Epithelial cell of esophagus (primary cell): Measurements from ENCODE around the gene TP53RK.

Experiments used
- DNase-seq: peaks from one replicate; pipeline ENCODE4 v3.0.0; 2010; ENCODE audit warnings: low read depth
- H3K4me3 ChIP-seq: 2 replicates; pipeline ENCODE4 v1.5.1; 2011; ENCODE audit warnings: mild to moderate bottlenecking, low read length, control low read depth
- TF ChIP-seq, protein P1 (sequence below): IDR thresholded peaks from 2 replicates; pipeline ENCODE4 v1.5.1; 2011; ENCODE audit warnings: low read depth, mild to moderate bottlenecking, low read length, control low read depth, inconsistent platforms; ENCODE audit not compliant: insufficient read depth; ENCODE audit errors: missing control alignments

TP53RK gene

GRCh38 chr20:46706242-46706641, 17.0 kb upstream of the TP53RK start:
- DNase-seq: no peak
- no peak overlapping the region for H3K4me3 ChIP-seq
- TF ChIP-seq, protein P1, sequence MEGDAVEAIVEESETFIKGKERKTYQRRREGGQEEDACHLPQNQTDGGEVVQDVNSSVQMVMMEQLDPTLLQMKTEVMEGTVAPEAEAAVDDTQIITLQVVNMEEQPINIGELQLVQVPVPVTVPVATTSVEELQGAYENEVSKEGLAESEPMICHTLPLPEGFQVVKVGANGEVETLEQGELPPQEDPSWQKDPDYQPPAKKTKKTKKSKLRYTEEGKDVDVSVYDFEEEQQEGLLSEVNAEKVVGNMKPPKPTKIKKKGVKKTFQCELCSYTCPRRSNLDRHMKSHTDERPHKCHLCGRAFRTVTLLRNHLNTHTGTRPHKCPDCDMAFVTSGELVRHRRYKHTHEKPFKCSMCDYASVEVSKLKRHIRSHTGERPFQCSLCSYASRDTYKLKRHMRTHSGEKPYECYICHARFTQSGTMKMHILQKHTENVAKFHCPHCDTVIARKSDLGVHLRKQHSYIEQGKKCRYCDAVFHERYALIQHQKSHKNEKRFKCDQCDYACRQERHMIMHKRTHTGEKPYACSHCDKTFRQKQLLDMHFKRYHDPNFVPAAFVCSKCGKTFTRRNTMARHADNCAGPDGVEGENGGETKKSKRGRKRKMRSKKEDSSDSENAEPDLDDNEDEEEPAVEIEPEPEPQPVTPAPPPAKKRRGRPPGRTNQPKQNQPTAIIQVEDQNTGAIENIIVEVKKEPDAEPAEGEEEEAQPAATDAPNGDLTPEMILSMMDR: no peak

DNA sequence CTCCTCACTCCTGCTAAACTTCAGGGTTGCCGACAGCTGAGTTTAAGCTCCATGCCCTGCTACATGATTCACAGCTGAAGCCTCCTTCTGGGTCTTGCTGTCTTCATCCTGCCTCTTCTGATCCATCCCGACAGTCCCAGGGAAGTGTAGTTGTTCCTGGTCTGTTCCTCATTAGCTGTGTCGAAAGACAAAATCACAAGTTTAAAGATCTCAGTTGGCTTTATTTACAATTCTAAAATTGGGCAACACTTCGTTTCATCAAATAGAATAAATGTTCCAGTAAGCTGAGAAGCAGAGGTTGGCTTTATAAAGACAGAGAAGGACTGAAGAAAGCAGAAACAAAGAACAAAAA, 16.1 kb upstream of the TP53RK start:
- DNase-seq: no peak
- TF ChIP-seq, protein P1: no peak
- H3K4me3 ChIP-seq: no peak overlapping the region

DNA sequence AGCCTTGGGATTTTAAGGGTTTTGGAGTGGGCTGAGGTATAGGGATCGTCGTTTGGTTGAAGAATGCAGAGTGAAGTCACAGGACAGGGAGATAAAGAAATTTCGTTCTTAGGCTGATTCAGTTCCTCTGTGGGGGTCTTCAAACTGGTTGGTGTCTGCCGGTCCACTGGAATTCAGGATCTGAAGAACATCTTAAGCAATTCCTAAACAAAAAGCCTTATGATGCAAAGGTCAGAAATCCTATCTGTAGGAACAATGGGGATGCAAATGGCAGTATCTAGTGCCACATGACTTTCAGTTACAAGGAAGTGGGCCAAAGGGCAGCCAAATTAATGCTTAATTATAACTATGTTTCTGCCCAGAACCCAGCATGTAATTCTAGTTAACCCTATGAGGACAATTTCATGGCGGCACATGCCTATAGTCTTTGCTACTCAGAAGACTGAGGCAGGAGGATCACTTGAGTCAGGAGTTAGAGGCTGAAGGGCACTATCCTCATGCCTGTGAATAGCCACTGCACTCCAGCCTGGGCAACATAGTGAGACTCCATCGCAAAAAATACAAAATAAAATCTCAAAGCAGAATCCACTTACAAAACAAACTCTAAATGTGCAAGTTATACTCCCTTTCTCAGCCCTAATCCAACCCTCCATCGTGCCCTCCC, 15.6 kb upstream of the TP53RK start:
- TF ChIP-seq, protein P1: no peak
- DNase-seq: no peak
- no peak overlapping the region for H3K4me3 ChIP-seq

DNA sequence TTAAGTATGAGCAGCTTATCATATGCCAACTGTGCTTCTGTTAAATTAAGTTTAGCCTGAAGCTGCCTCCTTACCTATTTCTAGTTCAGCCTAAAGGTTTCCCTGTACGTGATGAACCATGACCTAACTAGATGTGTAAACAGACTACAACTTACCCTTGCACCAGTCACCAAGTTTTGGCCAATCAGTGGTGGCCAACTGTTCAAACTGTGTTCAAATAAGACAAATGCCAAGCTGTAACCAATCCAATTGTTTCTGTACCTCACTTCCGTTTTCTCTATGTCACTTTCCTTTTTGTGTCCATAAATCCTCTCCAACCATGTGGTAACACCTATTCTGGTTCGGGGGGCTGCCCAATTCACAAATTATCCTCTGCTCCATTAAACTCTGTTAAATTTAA, 14.2 kb upstream of the TP53RK start:
- DNase-seq: no peak
- H3K4me3 ChIP-seq: no peak overlapping the region
- TF ChIP-seq, protein P1: no peak

DNA sequence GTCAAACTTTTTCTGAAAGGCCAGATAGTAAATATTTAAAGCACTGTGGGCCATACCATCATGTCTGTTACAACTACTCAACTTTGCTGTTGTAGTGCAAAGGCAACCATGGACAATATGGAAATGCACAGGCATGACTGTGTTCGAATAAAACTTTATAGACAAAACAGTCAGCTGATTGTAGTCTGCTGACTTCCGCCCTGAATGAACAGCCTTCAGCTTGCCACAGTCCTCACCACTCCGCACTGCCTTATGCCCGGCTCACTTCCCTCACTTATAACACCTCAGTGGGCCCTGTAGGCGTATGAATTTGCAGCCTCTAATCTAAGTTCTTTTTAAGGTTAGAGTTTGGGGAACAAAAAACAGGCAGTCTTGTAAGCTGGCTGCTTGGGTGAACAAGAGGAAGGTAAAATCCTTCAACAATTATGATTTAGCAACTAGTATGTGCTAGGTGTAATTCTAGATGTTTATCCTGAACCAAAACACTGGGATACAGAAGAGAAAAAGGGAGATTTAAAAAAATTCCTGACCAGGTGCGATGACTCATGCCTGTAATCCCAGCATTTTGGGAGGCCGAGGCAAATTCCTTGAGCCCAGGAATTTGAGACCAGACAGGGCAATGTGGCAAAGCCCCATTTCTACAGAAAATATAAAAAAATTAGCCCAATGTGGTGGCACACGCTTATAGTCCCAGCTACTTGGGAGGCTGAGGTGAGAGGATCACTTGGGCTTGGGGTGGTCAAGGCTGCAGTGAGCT, 13.4 kb upstream of the TP53RK start:
- DNase-seq: no peak
- TF ChIP-seq, protein P1: no peak
- H3K4me3 ChIP-seq: no peak overlapping the region

DNA sequence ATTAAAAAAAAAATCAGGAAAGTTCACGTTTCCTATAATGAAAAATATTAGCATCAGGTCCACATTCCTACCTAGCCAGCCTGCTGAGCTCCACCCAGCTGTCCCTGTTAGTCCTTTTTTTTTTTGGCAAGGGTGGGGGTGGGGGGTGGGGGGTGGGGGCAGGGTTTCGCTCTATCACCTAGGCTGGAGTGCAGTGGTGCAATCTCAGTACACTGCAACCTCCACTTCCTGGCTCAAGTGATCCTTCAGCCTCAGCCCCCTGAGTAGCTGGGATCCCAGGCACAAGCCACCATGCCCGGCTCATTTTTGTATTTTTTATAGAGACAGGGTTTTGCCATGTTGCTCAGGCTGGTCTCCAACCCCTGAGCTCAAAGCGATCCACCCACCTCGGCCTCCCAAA, 12.7 kb upstream of the TP53RK start:
- no peak for DNase-seq
- H3K4me3 ChIP-seq: no peak overlapping the region
- TF ChIP-seq, protein P1: no peak

- DNase-seq: no peak
- no peak overlapping the region for H3K4me3 ChIP-seq
- TF ChIP-seq, protein P1: no peak
Measured at GRCh38 chr20:46701556-46701955, 12.3 kb upstream of the TP53RK start.
